IPS DF 4.7 (cell line): ENCODE measurements around the gene OSBPL5.
"Not testable (repeated sequence)": the region's sequence is repeated elsewhere in the genome, so short reads cannot be mapped to it uniquely, and the experiment has no call there.

Experiments used
- DNase-seq: peaks from one replicate; pipeline ENCODE4 v3.0.0-alpha.2; 2013; ENCODE audit warnings: low spot score; ENCODE audit errors: extremely low read depth

OSBPL5 gene

GRCh38 chr11:3123761-3124733 is 41.1 kb downstream of the OSBPL5 start:
- DNase-seq, result no peak

GRCh38 chr11:3123305-3123704 is 41.8 kb downstream of the OSBPL5 start:
- DNase-seq, result no peak

- no peak for DNase-seq
Measured at GRCh38 chr11:3122775-3123201, 42.3 kb downstream of the OSBPL5 start.

GRCh38 chr11:3121931-3122774 is 43.0 kb downstream of the OSBPL5 start:
- no peak for DNase-seq

- DNase-seq, result no peak
Measured at GRCh38 chr11:3121416-3121815, 43.7 kb downstream of the OSBPL5 start.

- DNase-seq, result no peak
Measured at GRCh38 chr11:3120071-3120792, 44.9 kb downstream of the OSBPL5 start.

GRCh38 chr11:3119141-3119821 is 45.8 kb downstream of the OSBPL5 start:
- no peak for DNase-seq

GRCh38 chr11:3115321-3115720 is 49.8 kb downstream of the OSBPL5 start:
- no peak for DNase-seq

- DNase-seq, result not testable (repeated sequence)
Measured at GRCh38 chr11:3113661-3114060, 51.4 kb downstream of the OSBPL5 start.

- DNase-seq, result no peak
Measured at GRCh38 chr11:3111919-3112690, 53.0 kb downstream of the OSBPL5 start.

- no peak for DNase-seq
Measured at GRCh38 chr11:3111466-3111865, 53.6 kb downstream of the OSBPL5 start.

- DNase-seq, result peak; percentile 68
Measured at GRCh38 chr11:3109921-3110706, 55.0 kb downstream of the OSBPL5 start.

GRCh38 chr11:3109434-3109833 is 55.7 kb downstream of the OSBPL5 start:
- no peak for DNase-seq

- DNase-seq, result no peak
Measured at GRCh38 chr11:3108183-3108721, 56.9 kb downstream of the OSBPL5 start.

- no peak for DNase-seq
Measured at GRCh38 chr11:3107608-3108182, 57.4 kb downstream of the OSBPL5 start.

- no peak for DNase-seq
Measured at GRCh38 chr11:3106736-3107524, 58.2 kb downstream of the OSBPL5 start.

- DNase-seq, result no peak
Measured at GRCh38 chr11:3105791-3106735, 59.0 kb downstream of the OSBPL5 start.
